HG03342 (cell line): ENCODE data around the gene TTC7B.
"Not testable (repeated sequence)": the region's sequence is repeated elsewhere in the genome, so short reads cannot be mapped to it uniquely, and the experiment has no call there.

Experiments used
- ATAC-seq: cut with Tn5 transposase; IDR thresholded peaks from one replicate; pipeline ENCODE4 v1.9.1; 2021; ENCODE audit warnings: mild to moderate bottlenecking, moderate library complexity; ENCODE audit not compliant: unreplicated experiment

The TTC7B gene

DNA sequence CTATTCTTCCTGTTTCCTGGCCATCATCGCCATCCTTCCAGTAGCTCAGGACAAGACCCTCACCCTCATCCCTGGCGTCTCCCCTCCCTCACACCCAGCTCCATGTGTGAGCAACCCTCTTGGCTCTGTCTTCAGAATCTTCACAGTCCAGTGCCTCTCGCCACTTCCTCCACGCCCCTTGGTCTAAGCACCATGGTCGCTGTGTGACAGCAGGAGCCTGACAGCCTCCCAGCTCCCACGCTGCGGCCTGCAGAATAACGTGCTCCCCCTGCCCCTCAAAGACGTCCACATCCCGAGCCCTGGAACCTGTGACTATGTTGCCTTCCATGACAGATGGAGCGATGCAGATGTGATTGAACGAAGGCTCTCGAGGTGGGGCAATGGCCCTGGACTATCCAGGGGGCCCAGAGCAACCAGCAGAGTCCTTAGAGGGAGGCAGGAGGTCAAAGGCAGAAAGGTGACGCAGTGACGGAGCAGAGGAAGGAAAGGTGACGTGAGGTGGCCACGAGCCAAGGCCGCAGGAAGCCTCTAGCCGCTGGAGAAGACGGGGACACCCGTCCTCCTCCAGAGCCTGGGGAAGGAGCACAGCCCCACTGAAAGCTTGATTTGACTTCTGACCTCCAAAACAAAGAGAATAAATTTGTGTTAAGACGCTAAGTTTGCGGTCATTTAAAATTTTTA is 279.6 kb downstream of the TTC7B start:
- no peak for ATAC-seq

DNA sequence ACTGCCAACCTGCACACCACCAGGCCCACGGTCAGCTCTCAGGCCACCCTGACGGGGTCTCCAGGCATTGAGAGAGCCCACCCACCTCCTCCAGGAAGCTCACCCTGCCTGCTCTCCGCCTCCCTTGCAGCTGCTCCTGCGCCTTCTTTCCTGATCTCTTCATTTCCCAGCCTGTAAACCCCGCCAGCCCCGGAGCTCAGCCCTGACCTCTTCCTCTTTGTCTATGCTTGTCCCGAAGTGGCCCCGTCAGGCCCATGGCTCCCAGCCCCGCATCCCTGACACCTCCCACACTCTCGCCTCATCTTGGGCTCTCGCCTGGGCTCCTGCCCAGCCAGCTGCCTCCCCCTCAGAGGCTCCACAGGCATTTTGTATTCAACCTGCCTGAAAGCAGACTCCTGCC is 280.1 kb downstream of the TTC7B start:
- ATAC-seq, result no peak

DNA sequence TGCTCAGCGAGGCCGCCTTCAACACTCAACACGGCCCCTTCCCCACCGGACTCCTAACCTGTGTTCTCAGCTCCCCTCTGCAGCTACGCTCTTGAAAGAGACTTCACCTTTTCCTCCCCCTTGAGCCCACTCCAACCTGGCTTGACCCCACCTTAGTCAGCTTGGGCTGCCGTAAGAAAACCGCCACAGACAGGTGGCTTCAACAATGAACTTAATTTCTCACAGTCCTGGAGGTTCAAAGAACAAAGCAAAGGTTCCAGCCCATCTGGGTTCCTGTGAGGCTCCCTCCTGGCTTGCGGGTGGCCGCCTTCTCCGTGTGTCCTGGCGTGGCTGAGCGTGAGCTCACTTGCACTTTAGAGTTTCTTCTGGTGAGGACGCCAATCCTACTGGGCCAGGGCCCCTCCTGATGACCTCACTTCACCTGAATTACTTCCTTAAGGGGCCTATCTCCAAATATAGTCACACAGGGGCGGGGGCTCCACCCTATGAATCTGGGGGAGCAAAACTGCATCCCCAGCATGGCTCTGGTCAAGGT is 280.6 kb downstream of the TTC7B start:
- no peak for ATAC-seq

DNA sequence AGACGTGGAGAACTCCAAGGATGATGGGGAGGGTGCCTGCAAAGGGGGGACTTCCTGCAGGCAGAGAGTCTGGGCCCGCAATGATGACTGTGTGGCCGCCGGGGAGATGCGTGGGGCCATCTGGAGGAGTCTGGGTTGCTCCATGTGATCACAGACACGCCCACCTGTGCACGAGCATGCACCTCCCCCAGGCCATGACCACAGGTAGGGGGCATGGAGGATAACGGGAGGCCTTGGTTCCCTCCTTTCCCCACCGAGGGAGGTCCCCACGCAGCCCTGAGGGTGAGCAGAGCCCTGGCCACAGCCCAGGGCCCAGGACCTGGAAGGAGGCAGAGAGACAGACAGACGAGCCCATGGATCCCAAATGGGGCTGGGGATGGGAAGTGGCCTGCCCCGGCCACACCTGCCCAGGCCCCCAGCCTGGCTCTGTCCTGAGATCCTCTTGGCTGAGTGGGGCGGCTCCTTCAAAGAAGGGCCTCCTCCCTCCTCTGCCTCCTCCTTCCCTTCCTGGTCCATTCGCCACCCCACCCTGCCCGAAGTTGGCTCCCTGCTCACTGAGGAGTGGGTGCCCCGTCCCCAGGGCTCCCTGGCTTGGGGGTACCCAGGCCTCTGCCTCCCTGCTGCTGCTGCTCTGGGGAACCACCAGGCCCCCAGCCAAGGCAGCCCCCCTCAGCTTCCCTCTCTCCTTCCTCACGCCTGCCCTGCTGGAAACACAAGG is 281.2 kb downstream of the TTC7B start:
- no peak for ATAC-seq

DNA sequence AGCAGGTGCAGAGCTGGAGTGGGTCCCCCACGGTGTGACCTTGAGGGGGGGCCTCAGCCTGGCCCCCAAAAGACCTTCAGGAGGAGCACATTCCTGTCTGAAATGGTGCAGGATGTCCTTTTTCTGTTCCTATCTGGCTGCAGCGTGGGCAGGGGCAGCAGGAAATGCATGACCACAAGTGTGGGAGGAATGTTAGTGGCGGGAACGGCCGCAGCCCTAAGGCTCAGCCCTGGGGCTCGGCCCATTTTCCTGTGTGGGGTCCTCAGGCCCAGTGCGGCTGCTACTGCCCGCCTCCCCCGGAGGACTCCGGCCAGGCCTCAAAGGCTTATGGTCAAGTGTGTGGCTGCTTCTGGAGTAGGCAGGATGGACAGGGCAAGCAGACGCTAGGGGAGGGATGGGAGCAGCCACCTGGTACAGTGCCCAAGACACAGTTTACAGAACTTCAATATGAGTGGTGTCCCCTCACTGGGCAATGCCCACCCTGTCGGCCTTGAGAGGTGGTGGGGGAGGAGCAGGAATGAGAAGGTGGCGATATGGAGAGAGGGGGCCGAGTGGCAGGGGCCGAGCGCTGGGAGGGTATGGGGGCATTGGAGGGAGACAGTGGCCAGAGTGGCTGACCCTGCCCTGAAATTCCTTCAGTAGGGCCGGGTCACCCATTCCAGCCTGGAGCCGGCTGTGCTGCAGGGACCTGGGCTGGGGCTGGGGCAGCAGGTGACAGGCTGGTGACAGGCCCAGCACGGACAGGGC is 282.0 kb downstream of the TTC7B start:
- no peak for ATAC-seq

DNA sequence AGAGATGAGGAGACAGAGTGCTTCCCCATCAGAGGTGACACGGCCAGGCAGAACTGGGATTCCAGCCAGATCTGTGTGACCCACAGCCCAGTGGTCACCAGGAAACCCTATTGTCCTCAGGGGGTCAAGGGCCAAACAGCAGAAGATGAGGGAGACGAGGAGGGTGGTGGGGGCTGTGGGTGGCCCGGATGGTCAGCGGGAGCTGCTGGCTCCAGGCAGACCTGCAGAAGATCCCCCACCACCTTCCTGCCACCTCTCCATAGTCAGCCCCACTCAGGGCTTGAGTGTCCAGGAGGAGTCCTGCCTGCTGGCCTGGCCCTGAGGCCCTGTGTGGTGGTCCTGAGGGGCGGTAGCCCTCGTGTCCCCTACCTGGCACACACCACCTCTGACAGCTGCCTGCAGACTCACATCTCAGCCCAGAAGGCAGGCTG is 282.6 kb downstream of the TTC7B start:
- no peak for ATAC-seq

DNA sequence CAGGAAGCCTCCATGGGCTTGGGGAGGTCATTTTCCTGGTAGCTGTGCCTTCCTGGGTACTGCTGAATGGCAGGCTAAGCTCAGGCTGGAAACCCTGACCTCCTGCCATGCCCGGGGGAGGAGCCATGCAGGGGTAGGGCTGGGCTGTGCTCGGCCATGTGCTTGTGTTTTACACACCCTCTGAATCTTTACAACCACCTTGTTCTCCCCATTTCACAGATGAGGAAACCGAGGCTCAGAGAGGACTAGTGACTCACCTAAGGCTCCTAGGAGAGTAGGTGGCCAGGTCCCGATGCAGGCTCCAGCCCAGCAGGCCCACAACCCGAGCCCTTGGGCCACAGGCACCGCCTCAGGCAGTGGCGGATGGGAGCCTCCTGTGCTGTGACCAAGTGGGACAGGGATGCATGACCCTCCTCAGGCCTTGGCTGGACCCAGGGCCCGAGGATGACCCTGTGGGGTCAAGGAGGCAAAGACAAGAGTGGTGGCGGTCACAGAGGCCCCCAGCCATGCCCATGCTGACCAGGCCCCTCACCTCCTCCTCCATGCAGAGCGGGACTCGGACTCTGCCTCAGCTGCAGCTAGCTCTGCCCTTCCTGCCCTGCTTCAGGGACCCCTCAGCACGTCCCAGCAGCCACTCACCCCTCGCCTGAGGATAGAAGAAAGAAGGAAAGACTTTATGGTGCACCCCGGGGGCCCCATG is 283.3 kb downstream of the TTC7B start:
- no peak for ATAC-seq

DNA sequence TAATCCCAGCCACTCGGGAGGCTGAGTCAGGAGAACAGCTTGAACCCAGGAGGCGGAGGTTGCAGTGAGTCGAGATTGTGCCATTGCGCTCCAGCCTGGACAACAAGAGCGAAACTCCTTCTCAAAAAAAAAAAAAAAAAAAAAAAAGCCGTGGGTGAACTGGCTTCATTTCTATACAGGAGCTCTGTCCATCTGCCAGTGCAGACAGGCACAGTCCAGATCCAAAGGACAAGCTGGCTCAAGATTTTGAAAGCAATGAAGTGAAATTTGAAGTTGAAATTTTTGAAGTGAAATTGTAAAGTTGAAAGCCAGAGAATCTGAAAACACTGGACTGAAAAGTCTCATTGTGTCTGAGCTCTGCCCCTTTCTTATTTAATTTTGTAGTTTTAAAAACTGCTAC is 284.7 kb downstream of the TTC7B start:
- ATAC-seq, result no peak

DNA sequence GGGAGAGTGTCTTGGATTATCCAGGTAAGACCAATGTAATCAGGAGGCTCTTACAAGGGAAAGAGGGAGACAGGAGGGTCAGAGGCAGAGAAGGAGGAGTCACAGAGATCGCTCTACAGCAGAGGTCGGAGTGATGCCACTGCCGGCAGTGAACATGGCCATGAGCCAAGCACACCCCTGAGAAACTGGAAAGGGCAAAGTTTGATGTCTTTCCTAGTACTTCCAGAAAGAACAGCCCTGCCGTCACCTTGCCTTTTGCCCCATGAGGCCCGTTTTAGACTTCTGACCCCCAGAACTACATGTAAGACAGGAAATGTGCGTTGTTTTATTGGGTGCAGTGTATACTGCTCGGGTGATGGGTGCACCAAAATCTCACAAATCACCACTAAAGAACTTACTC is 285.7 kb downstream of the TTC7B start:
- ATAC-seq, result no peak

DNA sequence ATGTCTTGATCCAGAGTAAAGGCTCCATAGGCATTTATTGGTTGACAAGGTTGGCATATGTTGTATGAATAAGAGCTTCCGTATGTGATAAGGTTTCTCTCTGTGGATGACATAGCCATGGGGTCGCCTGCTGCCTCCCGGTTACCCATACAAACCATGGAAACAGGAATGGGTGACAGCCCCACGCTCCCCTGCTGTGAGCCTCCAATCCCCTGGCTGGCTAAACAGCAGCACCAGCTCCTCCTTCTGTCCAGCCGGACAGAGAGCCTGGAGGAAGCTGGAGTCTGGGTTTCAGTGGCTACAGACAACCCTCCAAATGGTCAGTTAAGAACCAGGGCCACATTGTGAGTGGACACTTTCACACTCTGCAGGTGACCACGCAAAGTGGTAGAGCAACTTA is 288.3 kb downstream of the TTC7B start:
- ATAC-seq, result no peak

DNA sequence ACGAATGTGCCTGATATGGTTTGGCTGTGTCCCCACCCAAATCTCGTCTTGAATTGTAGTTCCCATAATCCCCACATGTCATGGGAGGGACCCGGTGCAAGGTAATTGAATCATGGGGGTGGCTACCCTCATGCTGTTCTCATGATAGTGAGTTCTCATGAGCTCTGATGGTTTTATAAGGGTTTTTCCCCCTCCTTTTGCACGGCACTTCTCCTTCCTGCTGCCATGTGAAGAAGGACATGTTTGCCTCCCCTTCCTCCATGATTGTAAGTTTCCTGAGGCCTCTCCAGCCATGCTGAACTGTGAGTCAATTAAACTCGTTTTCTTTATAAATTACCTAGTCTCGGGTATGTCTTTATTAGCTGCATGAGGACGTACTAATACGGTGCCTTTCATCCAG is 289.7 kb downstream of the TTC7B start:
- ATAC-seq, result not testable (repeated sequence)

DNA sequence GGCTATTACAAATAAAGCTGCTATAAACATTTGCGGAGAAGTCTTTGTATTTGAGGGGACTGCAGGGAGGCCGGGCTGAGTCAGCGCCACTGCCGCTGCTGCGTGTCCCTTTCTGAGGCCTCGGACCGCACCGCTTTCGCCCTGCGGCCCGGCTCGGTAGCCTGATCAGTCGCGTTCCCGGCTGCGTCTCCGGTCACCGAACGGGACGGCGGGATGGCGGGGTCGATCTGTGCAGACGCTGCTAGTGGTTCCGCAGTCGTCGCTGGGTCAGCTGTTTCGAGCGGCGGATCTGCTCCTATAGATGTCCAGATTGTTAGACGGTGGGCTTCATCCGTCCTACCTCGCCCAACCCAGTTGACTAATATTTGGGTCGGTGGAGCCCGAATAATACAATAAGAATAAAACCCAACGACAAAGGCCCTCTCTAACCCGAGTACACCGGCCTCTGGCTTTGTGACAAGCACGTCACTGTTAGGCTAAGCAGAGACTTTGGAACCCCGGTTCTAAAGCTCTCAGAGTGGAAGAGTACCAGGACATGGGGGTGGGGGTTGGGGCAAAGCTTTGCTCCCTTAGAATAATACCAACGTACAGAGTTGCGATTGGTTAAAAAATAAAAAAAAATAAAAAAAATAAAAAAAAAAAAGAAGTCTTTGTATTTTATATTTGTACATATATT is 290.7 kb downstream of the TTC7B start:
- ATAC-seq, result not testable (repeated sequence)

DNA sequence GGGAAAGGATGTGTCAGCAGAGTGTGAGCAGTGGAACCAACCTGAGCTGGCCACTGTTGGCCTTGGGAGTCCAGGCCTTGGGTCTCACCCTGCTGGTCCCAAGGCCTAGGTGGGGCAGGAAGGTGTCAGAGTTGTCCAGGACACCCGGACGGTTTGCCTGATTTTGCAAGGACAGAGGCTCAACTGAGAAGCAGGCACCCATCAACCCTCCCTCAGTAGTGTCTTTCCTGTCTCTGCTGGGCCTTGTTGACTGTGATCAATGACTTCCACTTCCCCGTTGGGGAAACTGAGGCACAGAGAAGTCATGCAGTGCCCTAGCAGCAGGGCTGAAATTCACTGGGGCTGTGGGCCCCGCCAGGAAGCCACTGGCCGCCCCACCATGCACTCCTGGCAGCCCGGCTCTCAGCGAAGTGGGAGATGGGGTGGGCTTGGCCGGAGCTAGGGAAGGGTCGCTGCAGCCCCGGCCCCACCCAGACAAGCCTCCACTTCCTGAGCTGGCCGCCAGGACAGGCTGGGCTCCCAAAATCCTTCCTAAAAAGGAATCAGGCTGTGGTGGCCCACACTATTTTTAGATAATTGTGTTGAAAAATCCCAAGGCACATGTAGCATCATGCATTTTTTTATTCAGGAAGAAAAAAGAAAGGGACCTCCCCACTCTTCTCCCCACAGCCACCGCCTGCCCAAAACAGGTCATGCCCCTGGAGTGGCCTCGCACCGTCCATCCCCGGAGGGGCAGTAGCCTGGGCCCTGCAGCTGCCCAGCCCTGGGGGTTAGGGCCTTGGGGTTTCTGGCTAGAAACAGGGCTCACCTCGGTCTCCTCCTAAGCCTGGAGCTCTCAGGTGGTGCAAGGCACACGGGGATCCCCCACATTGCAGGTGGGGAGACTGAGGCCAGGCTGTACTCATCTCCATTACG is 292.0 kb downstream of the TTC7B start:
- ATAC-seq, result no peak

DNA sequence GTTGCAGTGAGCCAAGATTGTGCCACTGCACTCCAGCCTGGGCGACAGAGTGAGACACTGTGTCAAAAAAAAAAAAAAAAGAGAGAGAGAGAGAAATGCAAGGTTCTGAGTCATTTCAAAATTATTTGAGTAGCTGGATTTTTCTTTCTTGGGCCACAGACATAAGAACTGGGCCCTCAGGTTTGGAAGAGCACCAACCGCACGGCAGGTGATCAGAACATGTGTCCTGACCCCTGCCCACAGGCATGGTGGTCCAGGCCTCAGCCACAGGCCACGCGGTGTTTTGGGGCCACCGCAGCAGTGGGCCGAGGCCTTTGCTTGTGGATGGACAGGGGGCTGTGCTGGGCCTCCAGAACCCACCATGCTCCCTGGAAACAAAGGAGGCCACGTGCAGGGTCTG is 292.7 kb downstream of the TTC7B start:
- ATAC-seq, result no peak

DNA sequence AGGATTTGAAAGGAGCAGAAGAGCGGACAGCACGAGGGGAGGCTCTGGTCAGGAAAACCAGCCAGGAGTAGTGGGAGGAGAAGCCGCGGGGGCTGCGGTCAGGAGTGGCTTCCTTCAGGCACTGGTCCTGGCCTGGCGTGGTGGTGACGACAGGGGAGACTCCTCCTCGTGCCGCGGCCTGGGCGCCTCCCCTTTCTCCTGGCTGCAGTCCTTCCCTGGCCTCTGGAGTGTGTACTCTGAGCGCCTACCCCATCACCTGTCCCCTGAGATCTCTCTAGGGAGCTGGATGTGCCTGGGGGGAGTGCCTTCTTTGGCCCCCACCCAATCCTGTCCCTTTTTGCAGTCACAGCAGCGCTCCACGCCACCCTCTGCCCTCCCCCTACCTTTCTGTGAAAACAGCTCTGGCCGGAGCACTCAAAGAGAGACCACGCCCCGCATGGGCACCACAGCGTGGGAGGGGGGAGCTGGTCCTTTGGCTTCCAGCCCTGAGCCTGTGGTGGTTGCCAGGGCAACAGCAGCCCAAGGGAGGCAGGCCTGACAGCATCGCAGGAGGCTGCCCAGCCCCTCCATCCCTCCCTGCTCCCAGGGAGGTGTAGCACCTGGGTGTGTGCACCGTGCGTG is 293.5 kb downstream of the TTC7B start:
- no peak for ATAC-seq

DNA sequence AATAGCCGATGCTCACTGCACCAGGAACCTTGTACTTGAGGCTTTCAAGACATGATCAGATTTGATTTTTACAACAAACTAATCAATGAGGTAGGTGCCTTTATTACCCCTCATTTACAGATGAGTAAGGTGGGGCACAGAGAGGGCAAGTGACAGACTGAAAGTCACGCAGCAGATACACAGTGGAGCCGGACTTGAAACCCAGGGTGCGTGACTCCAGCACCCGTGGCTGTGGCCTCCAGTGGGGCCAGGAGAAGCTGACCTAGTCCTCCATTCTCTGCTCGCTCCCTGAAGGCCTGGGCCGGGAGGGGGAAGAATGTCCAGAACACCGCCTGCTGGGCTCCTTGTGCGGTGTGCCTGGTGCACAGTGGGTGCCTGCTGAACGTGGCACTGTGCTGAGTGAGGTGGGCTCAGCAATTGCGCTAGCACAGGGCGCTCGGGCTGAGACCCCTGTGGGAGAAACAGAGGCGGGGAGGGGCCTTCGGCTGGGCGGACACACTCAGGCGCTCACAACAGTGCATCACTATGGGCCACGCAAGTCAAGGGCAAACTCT is 294.2 kb downstream of the TTC7B start:
- ATAC-seq, result no peak

DNA sequence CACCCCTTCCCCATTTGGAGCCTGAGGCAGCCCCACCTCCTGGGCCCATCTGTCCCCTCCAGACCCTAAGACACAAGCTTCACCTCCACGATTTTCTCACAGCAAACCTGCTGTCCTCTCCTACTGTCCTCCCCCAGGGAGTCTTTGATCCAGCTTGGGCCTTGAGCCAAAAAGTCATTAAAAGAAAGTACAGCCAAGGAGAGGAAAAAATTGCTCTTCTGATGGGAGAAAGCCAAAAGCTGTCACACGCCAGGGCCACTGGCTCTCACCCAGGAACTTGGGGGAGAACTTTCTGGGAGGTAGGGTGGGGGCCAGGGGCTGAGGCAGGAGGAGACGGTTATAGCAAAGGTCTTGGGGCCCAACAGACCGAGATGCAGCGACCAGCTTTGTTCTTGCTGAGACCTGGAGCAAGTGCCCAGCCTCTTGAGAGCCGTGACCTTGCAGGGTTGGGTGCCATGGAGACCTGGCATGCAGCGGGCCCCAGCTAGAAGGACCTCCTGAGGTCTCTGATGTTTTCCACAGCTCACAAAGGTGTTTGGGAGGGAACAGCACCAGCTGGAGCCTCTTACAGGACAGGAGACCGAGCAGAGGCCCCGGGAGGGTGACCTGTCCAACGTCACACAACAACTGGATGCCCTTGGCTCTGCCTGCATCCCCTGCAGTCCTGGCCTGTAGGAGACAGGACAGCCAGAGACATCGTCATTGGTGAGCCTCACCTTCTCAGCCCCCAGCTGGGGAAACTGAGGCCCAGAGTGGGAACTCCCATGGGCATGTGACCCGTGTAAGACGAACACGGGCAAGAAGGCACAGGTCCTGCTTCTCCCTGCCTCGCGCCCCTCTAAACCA is 294.9 kb downstream of the TTC7B start:
- no peak for ATAC-seq

DNA sequence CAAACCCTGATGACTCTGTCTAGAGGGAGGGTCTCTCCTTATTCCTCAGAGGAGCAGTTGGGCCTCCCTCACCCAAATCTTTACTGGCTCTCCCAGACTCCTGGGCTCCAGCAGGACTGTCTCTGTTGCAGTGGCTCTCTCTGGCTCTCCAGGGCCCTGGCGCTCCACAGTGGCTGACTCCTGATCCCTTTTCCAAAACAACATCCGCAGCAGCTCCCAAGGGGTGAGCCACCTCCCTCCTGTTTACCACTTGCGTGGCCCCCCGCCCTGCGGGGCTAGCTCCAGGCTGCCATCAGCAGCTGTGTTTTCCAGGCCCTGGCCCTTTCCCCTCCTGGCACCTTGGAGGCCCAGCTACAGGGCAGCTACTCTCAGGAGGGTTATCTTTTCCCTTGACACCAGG is 295.9 kb downstream of the TTC7B start:
- no peak for ATAC-seq
